Activated T-cell treated with anti-CD3 and anti-CD28 coated beads, Interleukin-2, amount 50 U/mL, for 4 hours (primary cell): ENCODE measurements around the gene MYBPC2. TPM values are rescaled to one million over a fixed set of nuclear protein-coding genes. Genes with fewer than 3 reads are reported as not detected.

ENCODE experiments used
- ATAC-seq, 2 donors: fragments of 200-7000 bp; cut with Tn5 transposase; one replicate each; pipeline ENCODE4 v1.10.0; 2021
- DNase-seq: peaks from one replicate; pipeline ENCODE4 v3.0.0-alpha.2; 2020
- H3K27me3 Mint-ChIP-seq: one replicate; pipeline ENCODE4 v1.8.0; 2021; ENCODE audit warnings: low read depth, mixed read lengths
- H3K36me3 Mint-ChIP-seq: one replicate; pipeline ENCODE4 v1.8.0; 2022; ENCODE audit warnings: mixed read lengths; ENCODE audit not compliant: insufficient read depth
- H3K4me1 Mint-ChIP-seq: one replicate; pipeline ENCODE4 v1.8.0; 2021; ENCODE audit warnings: low read depth, mixed read lengths
- H3K4me3 Mint-ChIP-seq: one replicate; pipeline ENCODE4 v1.8.0; 2021; ENCODE audit warnings: mild to moderate bottlenecking, moderate library complexity, mixed read lengths
- H3K9me3 Mint-ChIP-seq: one replicate; pipeline ENCODE4 v1.8.0; 2021; ENCODE audit warnings: mixed read lengths
- total RNA-seq, 3 donors: library from RNA; stranded (reverse); gene quantifications; one replicate each; pipeline ENCODE4 v1.2.1, GENCODE V29; 2021

Gene MYBPC2
- total RNA-seq, 3 donors from 2014 or later, result 0.08 to 0.60 TPM; not detected in 1

- DNase-seq, result no peak
- no peaks in the 10 kb centered on the region for H3K9me3 Mint-ChIP-seq
- H3K4me1 Mint-ChIP-seq, result no peaks in the 10 kb centered on the region
- H3K4me3 Mint-ChIP-seq, result no peak overlapping the region
- ATAC-seq, result no peak
- H3K36me3 Mint-ChIP-seq, result peaks cover 7% of the 10 kb centered on the region
- no peaks in the 10 kb centered on the region for H3K27me3 Mint-ChIP-seq
Observed at GRCh38 chr19:50399368-50399745, 33.3 kb upstream of the MYBPC2 start.

DNA sequence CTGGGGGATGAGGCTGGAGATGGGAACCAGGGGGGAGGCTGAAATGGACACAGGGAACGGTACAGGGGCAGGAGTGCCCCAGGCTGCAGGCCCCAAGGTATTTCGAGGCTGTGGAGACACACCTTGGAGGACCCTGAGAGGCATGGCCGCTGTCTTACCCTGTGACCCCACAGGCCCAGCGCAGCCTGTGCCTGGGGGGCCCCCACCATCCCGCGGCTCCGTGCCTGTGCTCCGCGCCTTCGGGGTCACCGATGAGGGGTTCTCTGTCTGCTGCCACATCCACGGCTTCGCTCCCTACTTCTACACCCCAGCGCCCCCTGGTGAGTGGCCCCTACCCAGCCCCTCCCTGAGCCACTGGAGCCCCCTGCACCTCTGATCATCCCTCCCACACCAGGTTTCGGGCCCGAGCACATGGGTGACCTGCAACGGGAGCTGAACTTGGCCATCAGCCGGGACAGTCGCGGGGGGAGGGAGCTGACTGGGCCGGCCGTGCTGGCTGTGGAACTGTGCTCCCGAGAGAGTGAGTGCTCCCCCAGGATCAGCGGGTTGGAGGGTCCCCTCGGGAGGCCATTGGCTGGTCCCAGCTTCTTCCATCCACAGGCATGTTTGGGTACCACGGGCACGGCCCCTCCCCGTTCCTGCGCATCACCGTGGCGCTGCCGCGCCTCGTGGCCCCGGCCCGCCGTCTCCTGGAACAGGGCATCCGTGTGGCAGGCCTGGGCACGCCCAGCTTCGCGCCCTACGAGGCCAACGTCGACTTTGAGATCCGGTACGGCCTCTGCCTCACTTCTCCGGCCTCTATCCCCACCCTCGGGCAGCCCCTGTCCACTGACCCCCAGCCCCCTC is 30.9 kb upstream of the MYBPC2 start:
- ATAC-seq (no peak), DNase-seq (no peak)
- H3K4me3 Mint-ChIP-seq, result no peak overlapping the region
- H3K4me1 Mint-ChIP-seq, result no peaks in the 10 kb centered on the region
- H3K27me3 Mint-ChIP-seq, result no peaks in the 10 kb centered on the region
- H3K36me3 Mint-ChIP-seq, result peaks cover 8% of the 10 kb centered on the region
- no peaks in the 10 kb centered on the region for H3K9me3 Mint-ChIP-seq

DNA sequence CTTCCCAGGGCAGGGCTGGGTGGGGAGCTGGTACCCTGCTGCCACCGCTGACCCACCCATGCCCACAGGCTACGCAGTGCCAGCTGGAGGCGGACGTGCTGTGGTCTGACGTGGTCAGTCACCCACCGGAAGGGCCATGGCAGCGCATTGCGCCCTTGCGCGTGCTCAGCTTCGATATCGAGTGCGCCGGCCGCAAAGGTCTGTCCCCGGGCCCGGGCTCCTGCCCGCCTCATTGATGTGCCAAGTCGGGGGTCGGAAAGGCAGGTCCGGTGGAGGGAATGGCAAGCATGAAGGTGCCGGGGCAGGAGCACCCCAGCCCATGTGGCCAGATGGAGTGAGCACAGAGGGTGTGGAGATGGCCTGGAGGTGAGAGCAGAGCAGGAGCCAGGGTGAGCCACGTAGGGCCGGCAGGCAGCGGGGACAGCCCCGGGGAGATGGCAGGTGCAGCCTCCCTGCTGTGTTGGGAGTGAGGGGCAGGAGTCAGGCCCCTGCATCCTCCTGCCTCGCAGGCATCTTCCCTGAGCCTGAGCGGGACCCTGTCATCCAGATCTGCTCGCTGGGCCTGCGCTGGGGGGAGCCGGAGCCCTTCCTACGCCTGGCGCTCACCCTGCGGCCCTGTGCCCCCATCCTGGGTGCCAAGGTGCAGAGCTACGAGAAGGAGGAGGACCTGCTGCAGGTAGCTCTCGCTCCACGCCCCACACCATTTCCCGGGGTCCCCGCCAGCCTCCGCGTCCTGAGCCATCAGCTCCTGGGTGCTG is 30.0 kb upstream of the MYBPC2 start:
- no peaks in the 10 kb centered on the region for H3K4me1 Mint-ChIP-seq
- H3K4me3 Mint-ChIP-seq, result no peak overlapping the region

DNA sequence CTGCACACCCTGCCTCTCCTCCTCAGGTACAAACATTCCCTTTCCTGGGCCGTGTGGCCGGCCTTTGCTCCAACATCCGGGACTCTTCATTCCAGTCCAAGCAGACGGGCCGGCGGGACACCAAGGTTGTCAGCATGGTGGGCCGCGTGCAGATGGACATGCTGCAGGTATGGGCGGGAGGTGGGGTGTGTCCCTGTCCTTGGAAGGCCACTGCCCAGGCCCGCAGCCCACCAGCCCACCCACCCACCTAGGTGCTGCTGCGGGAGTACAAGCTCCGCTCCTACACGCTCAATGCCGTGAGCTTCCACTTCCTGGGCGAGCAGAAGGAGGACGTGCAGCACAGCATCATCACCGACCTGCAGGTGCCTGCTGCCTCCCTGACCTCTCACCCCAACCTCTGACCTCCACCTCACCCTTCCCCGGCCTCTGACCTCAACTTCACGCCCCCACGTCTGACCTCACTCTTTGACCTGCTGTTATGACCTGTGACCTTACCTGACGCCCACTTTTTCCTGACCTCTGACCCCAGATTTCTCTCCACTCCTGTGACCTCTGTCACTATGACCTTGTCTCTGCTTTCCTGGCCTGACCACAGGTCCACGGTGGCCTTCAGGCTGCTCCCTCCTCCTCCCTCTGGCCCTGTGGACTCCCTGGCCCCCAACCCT is 26.4 kb upstream of the MYBPC2 start:
- Mint-ChIP-seq H3K4me3 (no peak overlapping the region), H3K27me3 (no peaks in the 10 kb centered on the region), H3K9me3 (no peaks in the 10 kb centered on the region), H3K36me3 (peaks cover 7% of the 10 kb centered on the region), H3K4me1 (no peaks in the 10 kb centered on the region)
- no peak for ATAC-seq
- no peak for DNase-seq

More for the DNA sequence above, 30.0 kb upstream of the MYBPC2 start:
- no peak for DNase-seq
- Mint-ChIP-seq H3K9me3 (no peaks in the 10 kb centered on the region), H3K36me3 (peaks cover 8% of the 10 kb centered on the region), H3K27me3 (no peaks in the 10 kb centered on the region)
- no peak for ATAC-seq

DNA sequence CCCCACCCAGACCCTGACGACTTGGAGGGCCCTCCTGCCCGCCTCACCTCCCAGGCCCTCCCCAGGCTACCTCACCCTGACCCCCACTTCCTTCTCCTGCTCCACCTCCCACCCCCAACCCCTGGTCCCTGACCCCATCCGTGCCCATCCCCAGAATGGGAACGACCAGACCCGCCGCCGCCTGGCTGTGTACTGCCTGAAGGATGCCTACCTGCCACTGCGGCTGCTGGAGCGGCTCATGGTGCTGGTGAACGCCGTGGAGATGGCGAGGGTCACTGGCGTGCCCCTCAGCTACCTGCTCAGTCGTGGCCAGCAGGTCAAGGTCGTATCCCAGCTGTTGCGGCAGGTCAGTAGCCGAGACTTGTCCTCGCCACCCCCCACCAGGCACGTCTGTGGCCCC is 25.9 kb upstream of the MYBPC2 start:
- Mint-ChIP-seq H3K27me3 (no peaks in the 10 kb centered on the region), H3K4me3 (no peak overlapping the region), H3K4me1 (no peaks in the 10 kb centered on the region), H3K9me3 (no peaks in the 10 kb centered on the region), H3K36me3 (peaks cover 7% of the 10 kb centered on the region)
- ATAC-seq (no peak), DNase-seq (no peak)

- Mint-ChIP-seq H3K27me3 (no peaks in the 10 kb centered on the region), H3K4me1 (no peaks in the 10 kb centered on the region), H3K36me3 (peaks cover 6% of the 10 kb centered on the region), H3K9me3 (no peaks in the 10 kb centered on the region), H3K4me3 (no peak overlapping the region)
- ATAC-seq (no peak), DNase-seq (no peak)
Observed at GRCh38 chr19:50409347-50409746, 23.3 kb upstream of the MYBPC2 start.

GRCh38 chr19:50410109-50410508 is 22.6 kb upstream of the MYBPC2 start:
- no peak overlapping the region for H3K4me3 Mint-ChIP-seq
- H3K4me1 Mint-ChIP-seq, result no peaks in the 10 kb centered on the region
- peaks cover 6% of the 10 kb centered on the region for H3K36me3 Mint-ChIP-seq
- ATAC-seq, result no peak
- no peaks in the 10 kb centered on the region for H3K27me3 Mint-ChIP-seq
- H3K9me3 Mint-ChIP-seq, result no peaks in the 10 kb centered on the region
- no peak for DNase-seq

DNA sequence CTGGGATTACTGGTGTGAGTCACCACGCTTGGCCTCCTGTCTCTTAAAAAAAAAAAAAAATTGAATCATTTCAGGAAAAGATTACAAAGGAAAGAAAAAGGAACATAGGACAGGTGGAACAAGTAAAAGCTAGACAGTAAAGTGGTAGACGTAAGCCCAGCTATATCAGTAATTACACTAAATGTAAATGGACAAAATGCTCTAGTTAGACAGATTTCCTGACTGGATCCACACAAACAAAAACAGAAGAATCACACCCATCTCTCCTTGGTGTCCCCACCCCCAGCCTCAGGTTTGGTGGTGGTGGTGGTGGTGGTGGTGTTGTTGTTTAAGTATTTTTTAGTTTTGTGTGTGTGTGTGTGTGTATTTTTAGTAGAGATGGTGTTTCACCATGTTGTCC is 20.3 kb upstream of the MYBPC2 start:
- no peaks in the 10 kb centered on the region for H3K27me3 Mint-ChIP-seq
- peaks cover 2% of the 10 kb centered on the region for H3K36me3 Mint-ChIP-seq
- H3K9me3 Mint-ChIP-seq, result no peaks in the 10 kb centered on the region
- no peak for ATAC-seq
- no peak for DNase-seq
- no peak overlapping the region for H3K4me3 Mint-ChIP-seq
- no peaks in the 10 kb centered on the region for H3K4me1 Mint-ChIP-seq

- H3K36me3 Mint-ChIP-seq, result peaks cover 2% of the 10 kb centered on the region
- no peaks in the 10 kb centered on the region for H3K4me1 Mint-ChIP-seq
- no peak overlapping the region for H3K4me3 Mint-ChIP-seq
- H3K9me3 Mint-ChIP-seq, result no peaks in the 10 kb centered on the region
- no peaks in the 10 kb centered on the region for H3K27me3 Mint-ChIP-seq
- ATAC-seq (no peak), DNase-seq (no peak)
Observed at GRCh38 chr19:50413096-50413495, 19.6 kb upstream of the MYBPC2 start.

DNA sequence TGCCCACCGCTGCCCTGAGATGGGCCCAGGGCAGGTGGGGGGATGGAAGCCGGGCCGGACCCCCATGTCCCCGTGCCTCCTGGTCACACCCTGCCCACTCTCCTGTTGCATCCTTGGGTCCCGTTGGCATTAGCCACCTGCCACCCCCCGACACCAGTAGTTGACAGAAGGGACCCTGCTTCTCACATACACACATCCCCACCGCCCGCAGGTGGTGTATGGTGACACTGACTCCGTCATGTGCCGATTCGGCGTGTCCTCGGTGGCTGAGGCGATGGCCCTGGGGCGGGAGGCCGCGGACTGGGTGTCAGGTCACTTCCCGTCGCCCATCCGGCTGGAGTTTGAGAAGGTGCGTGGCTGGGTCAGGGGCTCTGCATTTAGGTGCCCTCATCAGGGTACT is 19.2 kb upstream of the MYBPC2 start:
- peaks cover 3% of the 10 kb centered on the region for H3K27me3 Mint-ChIP-seq
- H3K4me1 Mint-ChIP-seq, result no peaks in the 10 kb centered on the region
- H3K9me3 Mint-ChIP-seq, result no peaks in the 10 kb centered on the region
- ATAC-seq (no peak), DNase-seq (no peak)
- H3K36me3 Mint-ChIP-seq, result peaks cover 2% of the 10 kb centered on the region
- no peak overlapping the region for H3K4me3 Mint-ChIP-seq

DNA sequence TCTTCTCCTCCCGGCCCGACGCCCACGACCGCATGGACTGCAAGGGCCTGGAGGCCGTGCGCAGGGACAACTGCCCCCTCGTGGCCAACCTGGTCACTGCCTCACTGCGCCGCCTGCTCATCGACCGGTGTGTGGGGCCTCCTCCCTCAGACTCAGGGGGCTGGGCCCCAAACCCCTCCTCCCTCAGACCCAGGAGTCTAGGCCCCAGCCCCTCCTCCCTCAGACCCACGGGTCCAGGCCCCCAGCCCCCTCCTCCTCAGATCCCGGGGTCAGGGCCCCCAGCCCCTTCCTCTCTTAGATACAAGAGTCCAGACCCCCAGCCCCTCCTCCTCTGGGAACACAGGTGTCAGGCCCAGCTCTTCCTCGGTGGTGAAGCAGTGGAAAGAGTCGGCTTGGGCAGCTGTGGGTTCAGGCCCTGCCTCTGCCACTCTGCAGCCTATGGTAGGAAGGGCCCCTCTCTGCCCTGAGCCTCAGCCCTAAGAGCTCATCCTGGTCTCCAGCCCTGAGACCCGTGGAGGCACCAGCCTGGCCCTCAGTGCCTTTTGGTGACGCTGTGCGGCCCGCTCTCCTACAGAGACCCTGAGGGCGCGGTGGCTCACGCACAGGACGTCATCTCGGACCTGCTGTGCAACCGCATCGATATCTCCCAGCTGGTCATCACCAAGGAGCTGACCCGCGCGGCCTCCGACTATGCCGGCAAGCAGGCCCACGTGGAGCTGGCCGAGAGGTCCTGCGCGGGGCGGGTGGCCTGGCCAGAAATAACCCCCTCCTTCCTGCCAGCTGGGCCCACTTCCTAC is 17.6 kb upstream of the MYBPC2 start:
- ATAC-seq (peak; percentile 80 to 82), DNase-seq (peak; percentile 77)
- no peak overlapping the region for H3K4me3 Mint-ChIP-seq
- H3K9me3 Mint-ChIP-seq, result no peaks in the 10 kb centered on the region
- H3K27me3 Mint-ChIP-seq, result peaks cover 14% of the 10 kb centered on the region
- H3K36me3 Mint-ChIP-seq, result no peaks in the 10 kb centered on the region
- peaks cover 5% of the 10 kb centered on the region for H3K4me1 Mint-ChIP-seq

DNA sequence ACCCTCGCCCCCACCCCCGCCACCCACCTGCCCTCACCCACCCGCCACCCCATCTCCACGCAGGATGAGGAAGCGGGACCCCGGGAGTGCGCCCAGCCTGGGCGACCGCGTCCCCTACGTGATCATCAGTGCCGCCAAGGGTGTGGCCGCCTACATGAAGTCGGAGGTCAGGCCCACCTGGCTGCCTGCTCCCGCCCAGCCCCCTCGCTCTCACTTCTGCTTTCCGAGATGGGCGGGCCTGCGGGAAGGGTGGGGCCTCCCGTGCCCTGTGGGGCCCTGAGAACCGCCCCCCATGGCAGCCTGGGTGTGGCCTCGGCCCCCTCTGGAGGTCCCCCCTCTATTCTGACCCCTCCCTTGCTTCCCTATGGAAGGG is 17.0 kb upstream of the MYBPC2 start:
- Mint-ChIP-seq H3K9me3 (no peaks in the 10 kb centered on the region), H3K27me3 (peaks cover 20% of the 10 kb centered on the region), H3K36me3 (no peaks in the 10 kb centered on the region), H3K4me1 (peaks cover 5% of the 10 kb centered on the region), H3K4me3 (no peak overlapping the region)
- ATAC-seq (no peak), DNase-seq (no peak)

DNA sequence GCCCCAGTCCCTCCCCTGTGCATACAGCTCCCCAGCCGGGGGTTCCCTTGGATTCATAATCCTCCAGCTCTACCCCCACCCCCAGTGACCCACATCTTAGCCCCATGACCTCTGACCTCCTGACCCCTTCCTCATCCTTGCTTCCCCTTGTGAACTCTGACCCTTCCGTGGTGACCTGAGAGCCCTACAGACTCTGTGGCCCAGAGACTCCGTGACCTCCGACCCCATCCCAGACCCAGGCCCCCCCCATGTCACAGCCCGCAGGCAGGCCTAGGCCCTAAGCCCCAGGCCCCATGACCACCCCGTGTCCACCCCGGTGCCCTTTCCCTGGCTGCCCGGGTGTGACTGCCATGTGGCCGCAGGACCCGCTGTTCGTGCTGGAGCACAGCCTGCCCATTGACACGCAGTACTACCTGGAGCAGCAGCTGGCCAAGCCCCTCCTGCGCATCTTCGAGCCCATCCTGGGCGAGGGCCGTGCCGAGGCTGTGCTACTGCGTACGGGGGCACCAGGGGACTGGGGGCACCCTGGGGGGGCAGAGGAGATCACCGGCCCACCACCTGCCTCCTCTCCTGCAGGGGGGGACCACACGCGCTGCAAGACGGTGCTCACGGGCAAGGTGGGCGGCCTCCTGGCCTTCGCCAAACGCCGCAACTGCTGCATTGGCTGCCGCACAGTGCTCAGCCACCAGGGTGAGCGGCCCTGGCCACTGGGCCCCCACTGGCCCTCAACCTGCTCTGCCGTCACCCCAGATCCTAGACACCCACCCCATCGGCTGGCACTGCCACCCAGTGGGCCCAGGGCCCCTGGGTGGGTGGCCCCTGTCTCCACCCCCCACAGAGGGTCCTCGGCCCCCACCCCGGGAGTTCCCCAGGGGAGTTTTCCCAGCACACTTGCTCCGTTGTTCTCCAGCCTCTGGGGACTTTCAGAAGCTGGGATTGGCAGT is 16.4 kb upstream of the MYBPC2 start:
- peaks cover 26% of the 10 kb centered on the region for H3K27me3 Mint-ChIP-seq
- ATAC-seq, result no peak
- H3K9me3 Mint-ChIP-seq, result no peaks in the 10 kb centered on the region

More for the DNA sequence above, 16.4 kb upstream of the MYBPC2 start:
- H3K36me3 Mint-ChIP-seq, result no peaks in the 10 kb centered on the region
- no peak overlapping the region for H3K4me3 Mint-ChIP-seq
- DNase-seq, result no peak
- H3K4me1 Mint-ChIP-seq, result peaks cover 5% of the 10 kb centered on the region
